GM19193 (cell line): ENCODE data around the gene TINAGL1.

Experiments used
- POLR2A ChIP-seq: IDR thresholded peaks from 4 replicates; pipeline ENCODE4 v1.6.1; 2011; ENCODE audit not compliant: insufficient read depth, insufficient read length; ENCODE audit errors: extremely low read depth

The TINAGL1 gene

DNA sequence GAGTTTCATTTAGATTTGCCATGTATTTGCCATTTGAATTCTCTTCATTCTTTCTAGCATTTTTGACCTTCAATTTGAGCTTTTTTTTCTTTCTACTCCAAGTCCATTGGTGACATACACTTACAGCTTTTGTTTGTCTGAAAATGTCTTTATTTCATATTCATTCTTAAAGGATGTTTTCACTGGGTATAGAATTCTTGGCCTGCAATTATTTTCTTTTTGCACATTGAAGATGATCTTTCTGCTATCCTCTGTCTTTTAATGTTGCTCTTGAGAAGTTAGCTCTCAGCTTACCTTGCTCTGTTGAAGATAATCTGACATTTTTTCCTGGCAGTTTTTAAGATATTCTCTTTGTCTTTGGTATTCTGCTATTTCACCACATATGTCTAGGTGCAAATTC, 16.6 kb upstream of the TINAGL1 start:
- no peak for TF ChIP-seq POLR2A

DNA sequence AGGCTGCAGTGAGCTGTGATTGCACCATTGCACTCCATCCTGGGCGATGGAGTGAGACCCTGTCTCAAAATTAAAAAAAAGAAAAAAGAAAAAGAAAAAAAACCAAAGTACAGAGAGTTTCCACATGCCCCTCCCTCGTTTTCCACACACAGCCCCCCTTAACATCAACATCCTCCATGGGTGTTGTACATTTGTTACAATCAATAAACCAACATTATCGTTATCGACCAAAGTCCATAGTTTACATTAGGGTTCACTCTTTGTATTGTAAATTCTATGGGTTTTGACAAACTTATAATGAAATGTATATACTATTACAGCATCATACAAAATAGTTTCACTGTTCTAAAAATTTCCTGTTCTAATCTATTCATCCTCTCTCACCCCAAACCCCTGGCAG, 15.9 kb upstream of the TINAGL1 start:
- TF ChIP-seq POLR2A: no peak

DNA sequence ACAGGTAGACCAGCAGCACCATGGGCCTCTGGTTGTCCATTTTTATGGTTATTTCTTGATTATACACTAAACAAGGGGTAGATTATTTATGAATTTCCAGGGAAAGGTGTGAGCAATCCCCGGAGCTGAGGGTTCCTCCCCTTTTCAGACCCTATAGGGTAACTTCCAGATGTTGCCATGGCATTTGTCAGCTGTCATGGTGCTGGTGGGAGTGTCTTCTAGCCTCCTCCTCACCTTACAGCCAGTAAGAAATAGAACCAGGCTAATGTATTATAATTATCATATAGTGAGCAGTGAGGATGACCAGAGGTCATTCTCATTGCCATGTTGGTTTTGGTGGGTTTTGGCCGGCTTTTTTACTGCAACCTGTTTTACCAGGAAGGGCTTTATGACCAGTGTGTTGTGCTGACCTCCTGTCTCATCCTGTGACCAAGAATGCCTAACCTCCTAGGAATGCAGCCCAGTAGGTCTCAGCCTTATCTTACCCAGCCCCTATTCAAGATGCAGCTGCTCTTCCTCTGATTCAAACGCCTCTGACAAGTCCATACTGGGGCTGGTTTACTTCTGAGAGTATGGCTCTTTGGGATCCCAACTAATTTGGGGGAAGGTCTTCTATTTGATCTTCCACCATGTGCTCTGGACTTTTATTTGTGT, 13.5 kb upstream of the TINAGL1 start:
- no peak for TF ChIP-seq POLR2A

DNA sequence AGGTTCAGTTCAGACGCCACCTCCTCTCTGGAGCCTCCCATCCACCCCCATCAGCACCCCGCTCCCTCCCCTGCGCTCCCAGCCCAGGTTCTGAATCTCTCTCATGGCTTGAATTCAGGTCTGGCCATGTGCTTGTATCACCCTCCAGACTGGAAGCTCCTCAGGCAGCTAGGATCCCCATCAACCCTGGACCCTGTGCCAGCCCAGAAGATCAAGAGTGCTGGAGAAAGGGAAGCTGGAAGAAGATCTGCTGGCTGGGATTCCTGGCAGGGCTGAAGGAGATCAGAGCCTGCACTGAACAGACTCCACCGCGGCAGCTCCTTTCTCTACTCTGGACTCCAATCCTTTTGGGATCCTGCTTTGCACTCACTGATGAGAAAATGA, 11.7 kb upstream of the TINAGL1 start:
- no peak for TF ChIP-seq POLR2A

DNA sequence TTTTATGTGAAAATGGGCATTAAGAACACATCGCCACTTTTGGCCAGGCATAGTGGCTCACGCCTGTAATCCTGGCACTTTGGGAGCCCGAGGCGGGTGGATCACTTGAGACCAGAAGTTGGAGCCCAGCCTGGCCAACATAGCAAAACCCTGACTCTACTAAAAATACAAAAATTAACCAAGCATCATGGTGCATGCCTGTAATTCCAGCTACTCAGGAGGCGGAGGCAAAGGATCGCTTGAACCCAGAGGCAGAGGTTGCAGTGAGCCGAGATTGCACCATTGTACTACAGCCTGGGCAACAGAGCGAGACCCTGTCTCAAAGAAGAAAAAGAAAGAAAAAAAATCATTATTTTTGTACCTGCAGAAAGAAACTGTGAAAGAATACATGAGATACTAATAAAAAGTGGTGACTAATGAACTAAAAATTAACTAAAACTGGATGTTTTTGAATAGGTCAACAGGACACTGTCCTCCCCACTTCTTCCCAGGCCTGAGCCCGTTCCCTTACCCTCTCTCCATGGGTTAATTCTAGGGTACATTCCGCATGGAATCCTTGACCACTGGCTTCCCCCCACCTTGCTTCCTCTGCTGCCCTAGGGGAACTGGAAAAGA, 8.3 kb upstream of the TINAGL1 start:
- TF ChIP-seq POLR2A: no peak

DNA sequence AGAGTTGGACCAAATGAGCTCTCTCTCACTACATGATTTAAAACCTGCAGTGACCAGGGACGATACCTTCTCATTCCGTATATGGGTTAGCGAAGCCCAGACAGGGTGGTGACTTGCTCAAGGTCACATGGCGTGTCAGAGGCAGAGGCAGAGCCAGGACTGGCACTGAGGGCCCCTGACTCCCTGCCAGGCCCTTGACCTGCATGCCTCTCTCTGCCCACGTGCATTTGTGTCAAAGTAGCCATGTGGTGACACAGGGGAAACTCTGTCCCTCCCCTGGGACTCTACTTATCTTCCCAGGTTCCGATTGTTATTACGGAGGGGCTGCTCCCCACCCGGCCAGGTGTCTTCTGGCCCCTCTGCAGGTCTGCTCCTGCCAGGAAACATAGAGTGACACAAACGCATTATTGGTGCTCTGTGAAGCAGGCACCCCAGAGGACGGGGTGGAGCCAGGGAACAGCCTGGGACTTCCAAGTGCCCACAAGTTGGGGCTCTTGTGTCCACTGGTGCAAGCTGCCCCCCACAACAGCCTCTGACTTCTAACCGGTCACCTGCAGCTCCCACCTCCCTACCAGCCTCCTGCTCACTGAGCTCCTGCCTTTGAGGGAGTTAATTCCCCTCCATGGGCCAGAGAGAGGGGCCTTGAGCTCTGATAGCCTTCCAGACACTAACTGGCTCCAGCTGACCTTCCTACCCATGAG, 7.3 kb upstream of the TINAGL1 start:
- TF ChIP-seq POLR2A: no peak

DNA sequence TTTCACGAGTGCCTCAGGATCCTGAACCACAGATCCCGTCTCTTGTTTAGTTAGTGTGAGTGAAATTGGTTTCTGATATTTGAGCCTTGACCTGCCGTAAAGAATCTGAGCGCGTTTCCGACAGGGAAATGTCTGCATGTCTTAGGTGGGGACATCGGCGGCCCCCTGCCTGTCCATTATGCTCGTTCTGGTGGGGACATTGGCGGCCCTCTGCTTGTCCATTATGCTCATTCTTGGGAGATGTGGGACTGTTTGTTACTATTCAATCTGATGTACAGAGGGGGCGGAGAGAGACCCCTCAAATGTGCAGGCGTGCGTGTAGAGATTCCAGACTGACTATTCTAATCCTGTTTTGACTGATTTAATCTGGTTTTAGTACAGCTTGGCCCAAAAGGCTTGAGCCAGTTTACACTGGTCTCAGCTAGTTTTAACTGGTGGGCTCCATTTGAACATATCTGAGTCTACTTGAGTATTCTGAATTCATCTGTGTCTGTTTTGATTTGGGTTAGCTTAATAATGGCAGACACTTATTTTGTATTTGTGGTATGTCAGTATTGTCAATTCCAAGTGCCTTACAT, 6.6 kb upstream of the TINAGL1 start:
- TF ChIP-seq POLR2A: no peak

DNA sequence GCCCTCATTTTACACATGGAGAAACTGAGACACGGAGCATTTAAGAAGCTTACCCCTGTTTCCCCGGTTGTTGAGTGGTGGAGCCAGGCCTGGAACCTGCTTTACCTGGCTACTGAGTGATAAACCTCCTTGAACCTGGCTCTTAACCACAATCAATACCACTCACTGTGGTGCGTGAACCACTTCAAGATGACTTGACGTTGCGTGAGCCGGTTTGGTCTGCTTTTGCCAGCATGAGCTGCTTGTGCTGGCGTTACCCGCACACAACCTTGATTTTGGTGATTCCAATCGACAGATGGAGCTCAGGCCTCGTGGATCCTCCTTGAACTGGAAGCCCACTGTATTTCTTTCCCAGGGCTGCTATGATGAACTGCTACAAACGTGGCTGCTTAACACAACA, 6.1 kb upstream of the TINAGL1 start:
- no peak for TF ChIP-seq POLR2A

DNA sequence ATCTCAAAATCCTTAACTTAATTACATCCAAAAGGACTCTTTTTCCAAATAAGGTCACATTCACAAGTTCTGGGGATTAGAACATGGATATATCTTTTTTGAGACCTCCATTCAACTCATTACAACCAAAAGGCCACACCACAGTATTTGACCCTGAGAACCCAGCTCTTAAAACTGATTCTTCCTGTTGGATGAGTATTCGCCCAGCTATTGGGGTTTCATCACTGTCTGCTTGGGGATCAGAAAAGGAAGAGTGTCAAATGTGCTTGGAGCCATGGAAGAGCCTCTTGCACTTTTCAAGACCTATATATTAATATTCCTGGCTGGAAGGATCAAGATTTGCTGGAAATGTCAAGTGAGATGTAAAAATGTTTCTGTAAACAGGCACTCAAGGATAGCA, 5.4 kb upstream of the TINAGL1 start:
- TF ChIP-seq POLR2A: no peak

DNA sequence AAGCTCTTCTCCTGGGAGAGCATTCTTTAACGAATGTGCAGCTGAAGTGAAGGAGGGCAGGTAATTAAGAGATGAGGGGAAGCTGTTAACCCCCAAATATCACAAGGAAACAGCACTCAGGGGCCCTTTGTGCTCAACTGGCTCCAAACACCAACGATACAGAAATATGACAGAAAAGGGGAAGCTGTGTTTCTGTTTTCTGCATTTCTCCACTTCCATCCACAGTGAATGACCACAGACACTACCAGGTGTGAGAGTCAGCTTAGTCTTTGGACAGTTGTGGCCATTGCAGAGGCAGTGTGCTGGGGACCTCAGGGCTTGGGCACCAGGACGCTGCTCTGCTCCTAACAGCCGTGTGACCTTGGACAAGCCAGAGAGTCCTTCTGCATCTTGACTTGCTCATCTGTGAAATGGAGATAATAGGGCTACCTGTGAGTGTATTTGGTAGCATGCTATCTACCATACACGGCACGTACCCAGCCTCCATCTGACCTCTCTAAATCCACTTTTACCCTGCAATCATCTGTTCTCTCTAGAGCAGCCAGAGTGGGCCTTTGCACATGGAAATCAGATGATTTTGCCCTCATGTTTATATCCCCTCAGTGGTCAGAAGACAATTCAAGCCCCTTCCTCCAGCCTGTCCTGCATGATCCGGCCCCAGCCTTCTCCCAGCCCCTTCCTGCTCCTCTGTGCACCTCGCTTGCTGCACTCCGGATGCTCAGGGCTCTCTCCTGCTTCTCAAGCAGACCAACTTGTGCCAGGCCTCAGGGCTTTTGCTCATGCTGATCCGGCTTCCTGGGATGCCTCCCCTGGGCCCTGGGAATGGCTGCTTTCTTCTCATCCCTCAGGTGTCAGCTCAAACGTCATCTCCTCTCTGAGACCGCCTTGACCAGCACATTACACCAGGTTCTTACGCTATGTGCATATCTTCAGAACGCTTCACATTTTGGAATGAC, 4.7 kb upstream of the TINAGL1 start:
- TF ChIP-seq POLR2A: no peak

DNA sequence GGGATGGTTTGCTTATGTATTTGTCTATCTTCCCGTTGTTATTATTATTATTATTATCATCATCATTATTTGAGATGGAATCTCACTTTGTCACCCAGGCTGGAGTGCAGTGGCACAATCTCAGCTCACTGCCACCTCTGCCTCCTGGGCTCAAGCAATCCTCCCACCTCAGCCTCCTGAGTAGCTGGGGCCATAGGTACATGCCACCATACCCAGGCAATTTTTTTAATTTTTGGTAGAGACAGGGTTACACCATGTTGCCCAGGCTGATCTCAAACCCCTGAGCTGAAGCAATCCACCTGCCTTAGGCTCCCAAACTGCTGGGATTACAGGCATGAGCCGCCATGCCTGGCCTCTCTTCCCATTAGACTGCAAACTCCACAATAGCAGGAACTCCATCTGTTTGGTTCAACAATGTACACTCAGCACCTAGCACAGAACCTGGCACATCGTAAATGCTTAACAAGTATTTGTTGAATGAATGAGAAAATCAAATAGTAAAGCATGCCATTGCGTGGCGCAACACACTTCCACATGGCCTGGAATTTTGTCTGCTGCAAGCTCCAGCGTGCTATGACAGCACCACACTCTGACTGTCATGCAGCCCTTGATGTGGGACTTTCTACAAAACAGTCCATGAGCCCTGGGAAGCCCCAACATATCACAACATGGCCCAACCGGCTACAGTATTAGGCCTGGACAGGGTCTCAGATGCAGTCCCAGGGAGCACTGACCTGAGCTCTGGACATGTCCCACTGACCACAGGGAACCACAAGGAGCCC, 3.8 kb upstream of the TINAGL1 start:
- TF ChIP-seq POLR2A: no peak

DNA sequence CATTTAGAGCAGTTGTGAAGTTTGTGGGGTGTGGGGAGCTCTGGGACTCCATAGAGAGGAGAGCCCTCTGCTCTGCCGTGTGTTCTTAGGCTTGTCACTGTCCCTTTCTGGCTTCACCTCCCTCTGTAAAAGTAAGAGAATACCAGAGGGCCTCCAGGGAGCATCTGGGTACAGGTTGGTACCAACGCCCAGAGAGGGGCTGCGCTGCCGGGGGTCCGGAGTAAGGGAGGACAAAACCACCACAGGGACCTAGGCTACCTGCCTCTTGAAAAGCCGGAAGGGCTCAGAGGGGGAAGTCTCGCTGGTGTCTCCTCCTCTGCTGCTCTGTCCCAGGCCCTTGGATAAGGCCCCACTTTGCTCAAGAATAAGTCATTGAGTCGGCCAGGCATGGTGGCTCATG, 3.1 kb upstream of the TINAGL1 start:
- TF ChIP-seq POLR2A: no peak

DNA sequence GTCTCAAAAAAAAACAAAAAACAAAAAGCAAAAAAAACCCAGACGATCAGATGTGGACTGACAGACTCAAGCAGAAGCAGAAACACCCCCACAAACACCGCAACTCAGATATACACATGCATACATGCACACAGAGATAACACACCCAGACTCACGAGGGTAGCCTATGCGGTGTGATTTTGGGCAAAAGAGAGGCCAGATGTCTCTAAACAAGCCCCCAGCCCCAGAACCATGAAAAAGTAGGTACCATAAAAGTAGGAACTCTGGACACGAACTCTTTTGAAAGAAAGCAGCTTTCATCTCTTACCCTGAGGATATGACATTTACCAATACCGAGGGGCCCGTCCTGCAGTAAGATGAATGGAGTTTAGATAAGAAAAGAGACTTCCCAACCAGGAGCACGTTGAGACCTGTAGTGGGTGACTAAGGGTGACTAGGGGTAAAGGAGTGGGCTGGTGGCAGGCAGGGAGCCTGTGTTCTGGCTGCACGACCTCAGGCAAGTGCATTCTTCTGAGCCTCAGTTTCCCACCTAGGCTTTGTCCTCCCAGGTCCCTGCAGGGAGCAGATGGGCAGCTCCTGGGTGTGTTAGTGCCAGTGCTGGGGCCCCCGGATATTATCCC, 1.5 kb upstream of the TINAGL1 start:
- TF ChIP-seq POLR2A: no peak
